Peyer's patch (tissue), 4 donors: Measurements from ENCODE around the gene SGMS1. TPM values are rescaled to one million over a fixed set of nuclear protein-coding genes. Genes with fewer than 3 reads are reported as not detected.

Source experiments
- DNase-seq, 3 donors: peaks; one replicate each; pipeline ENCODE4 v3.0.0-alpha.2; 2017 to 2019
- H3K27ac ChIP-seq, 4 donors: fragments of 200-600 bp; sonication (generic); one replicate each; pipeline ENCODE4 v1.5.1; 2016 to 2019
- H3K27me3 ChIP-seq, 2 donors: fragments of 200-600 bp; sonication (generic); one replicate each; pipeline ENCODE4 v1.5.1; 2019
- H3K36me3 ChIP-seq, 3 donors: fragments of 200-600 bp; sonication (generic); one replicate each; pipeline ENCODE4 v1.5.1; 2016 to 2019
- H3K4me1 ChIP-seq, 4 donors: fragments of 200-600 bp; sonication (generic); one replicate each; pipeline ENCODE4 v1.5.1; 2016 to 2019
- H3K4me3 ChIP-seq, 4 donors: fragments of 200-600 bp; sonication (generic); 1 replicate in 3 of 4; 2 replicates in 1 of 4; pipeline ENCODE4 v1.5.1; 2016 to 2019; ENCODE audit warnings: mild to moderate bottlenecking in 1 of 4
- H3K9me3 ChIP-seq, 4 donors: fragments of 200-600 bp; sonication (generic); one replicate each; pipeline ENCODE4 v1.5.1; 2016 to 2019; ENCODE audit warnings: mild to moderate bottlenecking in 1 of 4
- POLR2A ChIP-seq, 2 donors: fragments of 450-650 bp; IDR thresholded peaks; one replicate each; pipeline ENCODE4 v1.5.1; 2017; ENCODE audit warnings: antibody characterized with exemption in 2 of 2, mild to moderate bottlenecking in 2 of 2, moderate library complexity in 2 of 2
- total RNA-seq, 4 donors: library from RNA; depleted of rRNA; stranded (reverse); fragments of >200 nt; gene quantifications; one replicate each; pipeline ENCODE4 v1.1.0, GENCODE V29; 2016
- TF ChIP-seq, protein P1 (sequence below), 6 experiments: fragments of 450-650 bp in 4 of 6; fragments of 200-600 bp in 2 of 6; sonication (generic) in 1 of 6; IDR thresholded peaks; one replicate each; pipeline ENCODE4 v1.5.1; 2017 to 2019; ENCODE audit warnings: antibody characterized with exemption in 6 of 6, mild to moderate bottlenecking in 3 of 6, moderate library complexity in 1 of 6

Gene SGMS1
- total RNA-seq, 4 donors from 2014 or later: 73.4 to 117 (median 88.4) TPM

DNA sequence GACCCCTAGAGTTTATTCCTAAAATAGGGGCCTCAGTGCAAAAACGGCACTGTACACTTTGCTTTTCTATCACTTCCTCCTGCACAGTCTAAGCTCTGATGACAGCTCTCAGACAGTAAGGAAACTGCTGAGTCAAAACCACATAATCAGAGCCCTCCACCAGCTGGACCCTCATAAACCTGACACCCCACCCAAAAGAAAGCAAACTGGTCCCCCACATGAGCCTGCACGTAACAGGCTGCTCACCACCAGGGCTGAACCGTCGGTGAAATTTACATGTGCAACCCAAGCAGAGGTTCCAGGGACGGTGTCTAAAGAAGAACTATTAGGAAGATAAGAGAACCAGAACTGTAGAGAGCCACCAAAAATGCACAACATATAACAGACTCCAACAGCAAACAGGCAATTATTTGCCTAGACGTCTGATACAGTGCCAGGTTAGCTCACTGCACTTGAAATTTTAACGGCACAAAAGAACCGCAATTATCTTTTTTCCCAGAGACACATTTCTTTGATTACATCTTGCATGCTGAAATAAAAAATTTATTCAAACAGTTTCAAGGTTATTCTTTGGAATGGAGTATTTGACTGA is 19.6 kb downstream of the SGMS1 start:
- TF ChIP-seq, protein P1, sequence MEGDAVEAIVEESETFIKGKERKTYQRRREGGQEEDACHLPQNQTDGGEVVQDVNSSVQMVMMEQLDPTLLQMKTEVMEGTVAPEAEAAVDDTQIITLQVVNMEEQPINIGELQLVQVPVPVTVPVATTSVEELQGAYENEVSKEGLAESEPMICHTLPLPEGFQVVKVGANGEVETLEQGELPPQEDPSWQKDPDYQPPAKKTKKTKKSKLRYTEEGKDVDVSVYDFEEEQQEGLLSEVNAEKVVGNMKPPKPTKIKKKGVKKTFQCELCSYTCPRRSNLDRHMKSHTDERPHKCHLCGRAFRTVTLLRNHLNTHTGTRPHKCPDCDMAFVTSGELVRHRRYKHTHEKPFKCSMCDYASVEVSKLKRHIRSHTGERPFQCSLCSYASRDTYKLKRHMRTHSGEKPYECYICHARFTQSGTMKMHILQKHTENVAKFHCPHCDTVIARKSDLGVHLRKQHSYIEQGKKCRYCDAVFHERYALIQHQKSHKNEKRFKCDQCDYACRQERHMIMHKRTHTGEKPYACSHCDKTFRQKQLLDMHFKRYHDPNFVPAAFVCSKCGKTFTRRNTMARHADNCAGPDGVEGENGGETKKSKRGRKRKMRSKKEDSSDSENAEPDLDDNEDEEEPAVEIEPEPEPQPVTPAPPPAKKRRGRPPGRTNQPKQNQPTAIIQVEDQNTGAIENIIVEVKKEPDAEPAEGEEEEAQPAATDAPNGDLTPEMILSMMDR (IDR thresholded peaks at IDR 0.05): no peak
- TF ChIP-seq POLR2A (IDR thresholded peaks at IDR 0.05): no peak
- no peaks in the 10 kb centered on the region for H3K27me3 ChIP-seq
- no peak overlapping the region for H3K27ac ChIP-seq
- H3K4me1 ChIP-seq: peaks cover 0 to 40% (median 4%) of the 10 kb centered on the region in 4 donors
- DNase-seq: no peak
- H3K4me3 ChIP-seq: no peak overlapping the region
- H3K9me3 ChIP-seq: no peaks in the 10 kb centered on the region
- H3K36me3 ChIP-seq: no peaks in the 10 kb centered on the region

DNA sequence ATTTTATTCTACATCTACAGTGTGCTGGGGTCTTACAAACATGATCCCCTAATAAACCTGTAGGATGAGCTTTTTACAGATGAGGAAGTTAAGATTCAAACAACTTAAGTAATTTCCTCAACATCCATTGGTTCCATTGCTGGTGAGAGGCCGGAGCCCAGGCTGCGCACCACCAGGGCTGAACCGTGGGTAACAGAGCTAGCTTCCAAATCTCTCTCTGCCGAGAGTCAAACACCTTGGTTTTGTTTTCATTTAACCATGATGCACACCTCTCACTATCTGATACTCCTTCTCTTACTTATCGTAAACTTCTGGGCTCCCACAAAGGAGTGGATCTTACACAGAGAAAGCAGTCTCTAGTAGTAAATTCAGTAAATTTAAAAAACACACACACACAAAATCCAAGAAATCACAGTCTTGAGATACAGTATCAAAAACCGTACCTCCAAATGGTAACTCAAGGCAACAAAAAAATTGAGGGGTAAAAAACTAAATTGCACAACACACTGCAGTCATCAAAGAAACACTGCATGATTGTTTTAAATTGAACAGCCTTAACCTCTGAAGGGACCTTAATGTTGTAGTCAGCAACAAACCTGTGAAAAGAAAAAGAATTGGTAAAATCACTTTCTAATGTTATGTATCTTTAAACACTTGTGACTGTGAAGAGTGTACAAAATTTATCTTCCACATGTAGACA is 20.5 kb downstream of the SGMS1 start:
- Histone ChIP-seq H3K27ac (no peak overlapping the region), H3K4me1 (peaks cover 0 to 37% (median 4%) of the 10 kb centered on the region in 4 donors), H3K4me3 (no peak overlapping the region), H3K36me3 (no peaks in the 10 kb centered on the region), H3K9me3 (no peaks in the 10 kb centered on the region), H3K27me3 (no peaks in the 10 kb centered on the region)
- no peak for DNase-seq
- TF ChIP-seq, protein P1 (IDR thresholded peaks at IDR 0.05): no peak
- TF ChIP-seq POLR2A (IDR thresholded peaks at IDR 0.05): no peak

DNA sequence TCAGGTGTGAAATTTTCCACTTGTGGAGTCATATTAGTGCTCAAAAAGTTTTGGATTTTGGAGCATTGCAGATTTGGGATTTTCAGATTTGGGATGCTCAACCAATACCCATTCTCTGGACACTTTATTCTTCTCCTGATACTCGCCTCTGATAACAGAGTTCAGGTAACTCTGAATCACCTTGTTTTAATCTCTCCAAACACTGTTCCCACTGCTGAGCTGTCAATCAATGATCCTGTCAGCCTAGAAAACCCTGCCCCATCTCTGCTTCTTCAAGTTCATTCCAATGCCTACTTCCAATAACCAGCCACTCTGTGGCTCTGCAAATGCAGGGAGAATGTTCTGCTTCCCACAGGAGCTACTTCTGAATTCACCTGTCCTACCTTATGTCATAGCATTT is 21.8 kb downstream of the SGMS1 start:
- H3K4me1 ChIP-seq: peaks cover 0 to 25% (median 4%) of the 10 kb centered on the region in 4 donors
- no peak for TF ChIP-seq POLR2A (IDR thresholded peaks at IDR 0.05)
- TF ChIP-seq, protein P1 (IDR thresholded peaks at IDR 0.05): no peak

DNA sequence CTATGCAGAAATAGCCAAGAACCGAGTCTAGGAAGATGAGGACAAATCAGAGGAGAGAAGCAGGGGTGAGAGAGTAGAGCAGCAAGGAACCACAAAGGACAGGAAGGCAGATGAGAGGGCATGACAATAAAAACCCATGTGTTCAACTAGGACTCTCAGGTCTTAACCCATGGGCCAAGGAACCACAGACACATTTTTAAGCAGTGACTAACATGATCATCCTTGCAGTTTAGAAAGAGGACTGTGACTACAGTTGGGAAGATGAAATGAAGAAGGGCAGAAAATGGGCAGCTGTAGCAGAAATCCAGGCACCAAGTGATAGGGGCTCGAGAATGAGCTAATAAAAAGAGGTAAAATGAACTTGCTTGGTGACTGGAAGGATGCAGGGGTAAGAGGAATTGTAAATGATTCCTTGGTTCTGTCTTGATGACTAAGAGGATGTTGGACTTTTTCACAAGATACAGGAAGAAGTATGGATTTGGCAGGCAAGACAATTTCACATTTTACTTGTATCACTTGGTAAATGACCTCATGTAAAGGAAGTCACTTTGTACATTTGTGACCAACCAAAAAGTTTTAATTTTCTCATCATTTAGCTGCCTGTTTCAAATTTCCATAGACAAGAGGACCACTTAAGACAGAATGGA is 22.8 kb downstream of the SGMS1 start:
- Histone ChIP-seq H3K27me3 (no peaks in the 10 kb centered on the region), H3K36me3 (no peaks in the 10 kb centered on the region), H3K27ac (no peak overlapping the region), H3K9me3 (no peaks in the 10 kb centered on the region), H3K4me3 (no peak overlapping the region), H3K4me1 (peaks cover 0 to 23% (median 4%) of the 10 kb centered on the region in 4 donors)
- no peak for DNase-seq
- TF ChIP-seq, protein P1 (IDR thresholded peaks at IDR 0.05): no peak
- no peak for TF ChIP-seq POLR2A (IDR thresholded peaks at IDR 0.05)

More for the DNA sequence above, 21.8 kb downstream of the SGMS1 start:
- H3K27ac ChIP-seq: no peak overlapping the region
- no peaks in the 10 kb centered on the region for H3K9me3 ChIP-seq
- H3K27me3 ChIP-seq: no peaks in the 10 kb centered on the region
- H3K36me3 ChIP-seq: no peaks in the 10 kb centered on the region
- DNase-seq: no peak
- no peak overlapping the region for H3K4me3 ChIP-seq

DNA sequence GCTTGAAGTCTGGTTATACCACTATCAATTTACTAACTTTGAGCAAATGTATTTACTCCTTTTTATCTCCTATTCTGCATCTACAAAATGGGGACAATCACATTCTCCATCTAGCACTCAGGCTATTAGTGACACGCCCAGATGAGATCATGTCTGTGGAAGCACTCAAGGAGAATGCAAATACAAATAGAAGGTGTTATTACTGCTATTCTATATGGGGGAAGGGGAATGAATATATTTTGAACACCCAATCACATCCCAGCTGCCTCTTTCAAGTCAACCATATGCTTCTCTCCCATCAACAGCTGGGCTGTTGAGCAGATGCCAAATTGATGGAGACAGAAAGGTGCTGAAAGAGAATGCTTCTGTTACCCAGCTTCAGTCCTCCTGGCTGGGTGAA is 23.5 kb downstream of the SGMS1 start:
- H3K4me1 ChIP-seq: peaks cover 0 to 16% (median 4%) of the 10 kb centered on the region in 4 donors
- TF ChIP-seq POLR2A (IDR thresholded peaks at IDR 0.05): no peak
- TF ChIP-seq, protein P1 (IDR thresholded peaks at IDR 0.05): no peak
- no peaks in the 10 kb centered on the region for H3K36me3 ChIP-seq
- H3K27ac ChIP-seq: no peak overlapping the region
- no peaks in the 10 kb centered on the region for H3K9me3 ChIP-seq
- no peak for DNase-seq
- no peak overlapping the region for H3K4me3 ChIP-seq
- no peaks in the 10 kb centered on the region for H3K27me3 ChIP-seq
